IPS-18a (cell line): Measurements from ENCODE around the gene FGFBP2.
"Not testable (repeated sequence)": the region's sequence is repeated elsewhere in the genome, so short reads cannot be mapped to it uniquely, and the experiment has no call there.

ENCODE experiments used
- H3K27ac ChIP-seq: one replicate; pipeline ENCODE4 v1.5.1; 2013; ENCODE audit warnings: low read length
- H3K27me3 ChIP-seq: one replicate; pipeline ENCODE4 v1.6.1; 2013; ENCODE audit warnings: mild to moderate bottlenecking, low read length; ENCODE audit not compliant: control insufficient read depth, insufficient read depth
- H3K36me3 ChIP-seq: one replicate; pipeline ENCODE4 v1.6.1; 2013; ENCODE audit warnings: low read depth, low read length; ENCODE audit not compliant: control insufficient read depth
- H3K4me1 ChIP-seq: one replicate; pipeline ENCODE4 v1.6.1; 2013; ENCODE audit warnings: low read depth, low read length; ENCODE audit not compliant: control insufficient read depth
- H3K4me3 ChIP-seq: one replicate; pipeline ENCODE4 v1.5.1; 2013; ENCODE audit warnings: low read length
- H3K9ac ChIP-seq: one replicate; pipeline ENCODE4 v1.6.1; 2013; ENCODE audit warnings: mild to moderate bottlenecking, low read length, moderate library complexity
- H3K9me3 ChIP-seq: one replicate; pipeline ENCODE4 v1.6.1; 2013; ENCODE audit warnings: low read depth, low read length; ENCODE audit not compliant: control insufficient read depth

The FGFBP2 gene

DNA sequence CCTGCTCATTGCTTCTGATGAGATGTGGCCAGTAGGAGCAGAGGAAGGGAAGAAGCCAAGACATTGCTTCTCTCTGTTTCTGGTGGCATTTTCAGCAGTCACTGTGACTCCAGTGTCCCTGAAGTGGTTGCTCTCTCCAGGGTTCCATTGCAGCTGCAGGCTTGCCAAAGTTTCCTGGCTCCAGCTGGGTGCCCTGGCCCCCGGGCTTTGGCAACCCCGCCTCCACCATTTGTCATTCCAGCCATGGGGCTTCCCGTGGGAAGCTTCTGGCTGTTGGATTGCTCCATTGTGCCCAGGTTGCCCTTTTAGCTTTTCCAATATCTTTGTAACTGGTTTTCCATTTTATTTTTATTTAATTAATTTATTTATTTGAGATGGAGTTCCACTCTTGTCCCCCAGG is 37.1 kb downstream of the FGFBP2 start:
- H3K36me3 ChIP-seq, result no peaks in the 10 kb centered on the region
- no peaks in the 10 kb centered on the region for H3K27me3 ChIP-seq
- H3K4me3 ChIP-seq, result no peak overlapping the region
- H3K9me3 ChIP-seq, result no peaks in the 10 kb centered on the region
- H3K27ac ChIP-seq, result no peak overlapping the region
- no peaks in the 10 kb centered on the region for H3K4me1 ChIP-seq
- H3K9ac ChIP-seq, result no peak overlapping the region

DNA sequence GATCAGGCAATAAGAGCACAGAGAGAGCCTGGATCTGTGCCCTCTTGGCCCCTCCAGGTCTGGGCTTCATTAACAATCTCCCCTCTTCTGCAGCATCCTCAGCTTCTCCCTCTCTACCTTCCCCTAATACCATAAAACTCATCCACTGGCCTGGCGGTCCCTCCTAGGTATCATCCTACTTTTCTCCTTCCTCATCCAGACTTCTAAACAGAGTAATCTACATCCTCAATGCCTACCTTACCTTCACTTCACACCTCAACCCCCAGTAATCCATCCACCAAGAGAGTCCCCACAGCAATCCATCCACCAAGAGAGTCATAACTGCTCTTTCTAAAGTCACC is 41.4 kb downstream of the FGFBP2 start:
- Histone ChIP-seq H3K9ac (no peak overlapping the region), H3K4me1 (no peaks in the 10 kb centered on the region), H3K36me3 (no peaks in the 10 kb centered on the region), H3K27ac (no peak overlapping the region), H3K27me3 (no peaks in the 10 kb centered on the region), H3K4me3 (no peak overlapping the region), H3K9me3 (no peaks in the 10 kb centered on the region)

DNA sequence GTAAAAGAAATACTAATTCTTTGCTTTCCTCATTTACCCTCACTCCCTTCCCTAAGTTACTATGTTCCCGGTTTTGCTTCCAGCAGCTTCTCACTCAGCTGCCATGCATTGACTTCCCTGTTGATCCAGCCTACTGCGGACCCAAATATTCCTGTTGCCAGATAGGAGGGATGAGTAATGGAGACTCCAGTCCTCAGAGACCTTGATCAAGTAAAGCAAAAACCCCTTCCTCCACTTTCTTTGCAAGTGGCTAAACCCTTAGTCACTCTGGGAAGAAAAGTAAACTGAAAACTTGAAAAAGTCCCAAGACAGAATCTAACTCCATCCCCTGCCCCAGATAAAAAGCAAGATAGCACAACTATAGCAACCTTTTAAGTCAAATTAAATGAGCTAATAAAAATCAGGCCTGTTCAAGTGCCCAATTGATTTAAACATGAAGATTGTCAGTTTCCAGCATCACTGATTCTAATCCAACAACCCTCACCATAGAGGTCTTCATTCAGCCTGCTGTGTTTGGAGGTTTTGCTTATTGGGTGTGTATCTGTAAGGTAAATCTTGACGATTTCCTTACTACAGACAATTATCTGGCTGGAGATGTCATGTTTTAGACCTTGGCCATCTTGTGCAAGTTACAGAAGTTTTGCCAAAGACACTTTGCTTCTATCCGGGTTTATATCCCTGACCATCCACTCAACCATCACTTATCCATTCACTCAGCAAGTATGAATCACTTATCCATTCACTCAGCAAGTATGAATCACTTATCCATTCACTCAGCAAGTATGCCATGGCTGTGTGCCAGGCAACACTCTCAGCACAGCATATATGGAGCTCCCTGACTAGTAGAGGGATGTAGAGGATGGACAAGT is 42.0 kb downstream of the FGFBP2 start:
- Histone ChIP-seq H3K9ac (no peak overlapping the region), H3K4me3 (no peak overlapping the region), H3K4me1 (no peaks in the 10 kb centered on the region), H3K36me3 (no peaks in the 10 kb centered on the region), H3K27ac (no peak overlapping the region), H3K9me3 (no peaks in the 10 kb centered on the region), H3K27me3 (no peaks in the 10 kb centered on the region)

DNA sequence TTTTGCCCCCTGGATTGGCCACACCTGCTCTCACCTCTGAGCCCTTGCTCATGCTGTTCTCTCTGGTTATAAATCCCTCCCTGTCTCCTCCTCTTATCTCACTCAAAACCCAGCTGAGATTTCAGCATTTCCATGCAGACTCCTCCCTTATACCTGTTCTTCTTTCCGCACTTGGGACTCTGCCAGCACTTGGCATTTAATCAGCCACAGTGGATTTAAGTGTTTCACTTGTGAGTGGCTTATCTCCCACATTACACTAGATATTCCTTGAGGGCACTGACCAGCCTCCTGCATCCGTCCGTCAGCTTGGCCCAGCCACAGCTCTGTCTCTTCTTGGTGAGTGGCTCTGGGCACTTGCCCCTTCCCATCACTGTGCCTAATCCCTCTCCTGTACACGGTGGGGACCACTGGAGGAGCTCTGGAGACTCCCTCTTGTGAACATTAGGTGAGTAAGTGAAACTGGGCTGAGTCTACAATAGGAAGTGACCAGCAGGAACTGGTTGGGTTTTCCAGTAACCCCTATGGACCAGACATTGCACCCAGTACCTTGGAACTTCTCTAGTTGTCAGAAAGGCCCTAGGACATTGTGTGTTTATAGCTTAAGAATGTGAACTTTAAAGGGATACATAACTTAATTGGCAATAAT is 44.4 kb downstream of the FGFBP2 start:
- Histone ChIP-seq H3K9ac (no peak overlapping the region), H3K27ac (no peak overlapping the region), H3K27me3 (no peaks in the 10 kb centered on the region), H3K36me3 (no peaks in the 10 kb centered on the region), H3K4me1 (no peaks in the 10 kb centered on the region), H3K4me3 (no peak overlapping the region), H3K9me3 (no peaks in the 10 kb centered on the region)

DNA sequence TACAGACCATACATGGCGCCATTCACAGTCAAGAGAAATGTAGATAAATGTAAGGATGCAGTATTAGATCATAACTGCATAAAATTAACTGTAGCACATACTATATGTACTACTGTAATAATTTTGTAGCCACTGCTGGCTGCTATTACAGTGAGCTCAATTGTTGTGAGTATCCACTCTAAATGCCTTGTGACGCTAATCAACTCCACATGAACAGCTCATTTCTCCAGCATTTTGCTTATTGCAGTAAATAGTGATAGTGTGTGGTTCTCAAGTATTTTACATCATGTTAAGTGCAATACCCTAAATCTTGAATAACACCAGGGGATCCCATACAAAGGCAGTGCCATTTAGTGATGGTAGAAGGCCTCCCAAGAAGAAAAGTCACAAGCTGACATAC is 45.7 kb downstream of the FGFBP2 start:
- Histone ChIP-seq H3K27ac (no peak overlapping the region), H3K27me3 (no peaks in the 10 kb centered on the region), H3K4me1 (no peaks in the 10 kb centered on the region), H3K36me3 (no peaks in the 10 kb centered on the region), H3K9me3 (no peaks in the 10 kb centered on the region), H3K4me3 (no peak overlapping the region), H3K9ac (no peak overlapping the region)

DNA sequence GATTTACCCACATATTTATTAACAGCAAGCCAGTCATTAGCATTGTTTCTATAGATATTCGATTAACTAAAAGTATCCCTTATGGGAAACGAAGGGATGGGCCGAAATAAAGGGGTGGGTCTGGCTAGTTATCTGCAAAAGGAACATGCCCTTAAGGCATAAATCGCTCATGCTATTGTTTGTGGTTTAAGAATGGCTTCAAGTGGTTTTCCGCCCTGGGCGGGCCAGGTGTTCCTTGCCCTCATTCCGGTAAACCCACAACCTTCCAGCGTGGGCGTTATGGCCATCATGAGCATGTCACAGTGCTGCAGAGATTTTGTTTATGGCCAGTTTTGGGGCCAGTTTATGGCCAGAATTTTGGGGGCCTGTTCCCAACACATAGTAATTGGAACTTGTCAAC is 46.6 kb downstream of the FGFBP2 start:
- not testable (repeated sequence) for H3K9ac ChIP-seq, H3K27ac ChIP-seq, H3K36me3 ChIP-seq, H3K9me3 ChIP-seq, H3K4me1 ChIP-seq, H3K27me3 ChIP-seq, H3K4me3 ChIP-seq

DNA sequence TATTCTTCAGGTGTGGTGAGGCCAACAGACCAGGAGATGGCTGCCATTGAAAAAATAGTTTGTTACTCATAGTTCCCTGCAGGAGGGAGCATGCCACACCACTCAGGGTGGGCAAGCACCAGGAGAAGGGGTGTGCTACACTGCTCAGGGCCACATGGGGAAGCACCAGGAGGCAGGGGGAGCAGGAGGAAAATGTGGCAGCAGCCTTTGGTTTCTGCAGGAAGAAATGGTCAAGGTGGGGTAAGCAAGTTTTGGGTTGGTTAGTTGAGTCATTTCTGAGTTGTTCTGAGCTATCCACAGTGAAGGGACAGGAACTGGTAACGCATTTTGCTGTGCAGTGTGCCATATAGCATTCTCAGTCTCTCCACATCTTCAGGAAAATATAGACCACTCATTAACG is 48.2 kb downstream of the FGFBP2 start:
- H3K9ac ChIP-seq, result no peak overlapping the region
- no peaks in the 10 kb centered on the region for H3K27me3 ChIP-seq
- no peaks in the 10 kb centered on the region for H3K4me1 ChIP-seq
- no peak overlapping the region for H3K4me3 ChIP-seq
- no peaks in the 10 kb centered on the region for H3K9me3 ChIP-seq
- H3K36me3 ChIP-seq, result no peaks in the 10 kb centered on the region
- H3K27ac ChIP-seq, result no peak overlapping the region

DNA sequence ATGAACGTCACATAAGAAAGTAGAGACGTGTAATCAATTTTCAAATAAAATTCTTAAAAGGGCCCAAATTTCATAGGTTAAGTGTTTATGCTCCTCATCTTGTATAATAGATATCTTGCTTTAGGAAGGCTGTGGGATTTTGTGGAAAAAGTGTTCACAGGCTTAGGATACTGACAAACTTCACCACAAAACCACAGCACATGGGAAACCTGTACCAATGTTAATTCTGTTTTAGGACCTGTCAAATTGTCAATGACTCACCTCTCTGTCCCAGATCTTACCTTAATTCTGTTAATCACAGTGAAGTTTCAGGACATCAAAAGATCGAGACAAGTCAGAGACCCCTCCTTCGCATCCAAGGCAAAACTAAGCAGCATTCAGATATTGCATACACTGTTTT is 48.7 kb downstream of the FGFBP2 start:
- Histone ChIP-seq H3K36me3 (no peaks in the 10 kb centered on the region), H3K9ac (no peak overlapping the region), H3K9me3 (no peaks in the 10 kb centered on the region), H3K4me3 (no peak overlapping the region), H3K4me1 (no peaks in the 10 kb centered on the region), H3K27ac (no peak overlapping the region), H3K27me3 (no peaks in the 10 kb centered on the region)

DNA sequence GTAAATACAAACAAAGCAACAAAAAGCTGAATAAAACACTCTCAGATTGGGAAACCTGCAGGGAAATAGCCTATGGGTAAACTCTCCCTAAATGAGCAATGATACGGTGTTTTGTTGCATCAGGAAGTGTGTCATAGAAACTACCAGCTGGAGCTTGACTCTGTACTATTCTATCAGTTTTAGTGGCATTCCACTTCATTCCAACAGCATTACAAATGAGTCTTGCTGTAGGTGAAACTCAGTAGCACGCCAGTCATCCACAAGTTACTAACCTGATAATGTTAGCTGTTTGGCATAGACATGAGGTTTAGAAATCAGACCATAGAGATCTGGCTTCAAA is 49.4 kb downstream of the FGFBP2 start:
- Histone ChIP-seq H3K4me1 (no peaks in the 10 kb centered on the region), H3K36me3 (no peaks in the 10 kb centered on the region), H3K4me3 (no peak overlapping the region), H3K27ac (no peak overlapping the region), H3K9ac (no peak overlapping the region), H3K9me3 (no peaks in the 10 kb centered on the region), H3K27me3 (no peaks in the 10 kb centered on the region)

DNA sequence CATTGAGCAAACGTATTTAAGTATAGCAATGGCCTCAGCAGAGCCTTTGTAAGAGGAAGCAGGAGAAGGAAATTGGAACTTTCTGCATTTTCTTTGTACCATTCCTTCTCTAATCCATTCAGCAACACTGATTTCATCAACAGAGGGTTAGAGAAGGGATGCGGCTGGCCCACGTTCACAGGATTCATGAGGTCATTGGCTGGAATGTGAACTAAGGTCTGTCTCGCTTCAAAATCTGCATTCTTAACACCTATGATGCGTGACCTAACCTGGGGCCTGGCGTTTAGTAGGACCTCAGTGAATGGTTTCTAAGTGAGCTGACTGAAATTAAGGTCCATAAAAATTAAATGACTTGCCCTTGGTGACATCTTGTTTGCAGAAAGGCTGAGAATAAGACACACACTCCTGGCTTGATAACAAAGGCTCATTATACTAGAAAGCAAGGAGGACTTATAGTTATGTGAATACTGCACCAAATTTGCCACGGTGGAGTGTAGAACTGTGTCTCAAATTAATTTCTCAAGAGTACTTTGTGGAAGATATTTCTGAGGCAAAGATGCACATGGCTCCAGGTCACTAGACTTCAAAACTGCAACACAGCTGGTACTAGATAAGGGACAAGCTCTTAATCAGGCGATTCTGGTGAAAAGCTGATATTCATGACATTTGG is 49.9 kb downstream of the FGFBP2 start:
- H3K9ac ChIP-seq, result no peak overlapping the region
- no peak overlapping the region for H3K27ac ChIP-seq
- H3K4me3 ChIP-seq, result no peak overlapping the region
- H3K36me3 ChIP-seq, result no peaks in the 10 kb centered on the region
- H3K9me3 ChIP-seq, result no peaks in the 10 kb centered on the region
- no peaks in the 10 kb centered on the region for H3K4me1 ChIP-seq
- H3K27me3 ChIP-seq, result no peaks in the 10 kb centered on the region

DNA sequence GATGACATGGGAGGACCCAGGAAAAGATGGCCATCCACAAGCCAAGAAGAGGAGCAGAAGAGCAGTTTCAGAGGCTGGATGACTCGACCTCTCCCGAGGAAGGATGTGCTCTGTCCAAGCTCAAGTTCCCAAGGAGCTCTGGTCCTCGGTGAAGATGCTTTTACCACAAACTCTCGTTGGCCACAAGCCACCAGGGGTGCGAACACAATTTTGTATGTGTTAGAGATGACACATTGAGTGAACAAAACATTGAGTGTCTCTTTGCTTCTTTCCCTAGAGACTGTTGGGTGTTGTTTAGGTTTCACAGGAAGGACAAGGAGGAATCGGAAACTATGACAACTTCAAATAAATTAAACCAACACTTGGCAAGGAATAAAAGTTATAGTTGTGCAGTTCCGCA is 50.7 kb downstream of the FGFBP2 start:
- no peaks in the 10 kb centered on the region for H3K4me1 ChIP-seq
- H3K9me3 ChIP-seq, result no peaks in the 10 kb centered on the region
- no peaks in the 10 kb centered on the region for H3K36me3 ChIP-seq
- H3K27me3 ChIP-seq, result no peaks in the 10 kb centered on the region
- no peak overlapping the region for H3K27ac ChIP-seq
- no peak overlapping the region for H3K9ac ChIP-seq
- no peak overlapping the region for H3K4me3 ChIP-seq
